ENCODE data around the gene PID1. TPM values are rescaled to one million over a fixed set of nuclear protein-coding genes. Genes with fewer than 3 reads are reported as not detected.

The PID1 gene
- total and polyA plus RNA-seq, 4 donors, result 13.3 to 52.0 (median 45.7) TPM

- WGBS, result 47% methylated on average over 1 of the region's 1 CpG
- no peak overlapping the region for H3K4me3 ChIP-seq (ENCODE audit: low read depth in 1 of 3, low read length in 3 of 3)
- no peak for DNase-seq (ENCODE audit: low spot score)
- no peak overlapping the region for H3K9ac ChIP-seq (ENCODE audit: low read depth in 1 of 2, low read length in 2 of 2)
- H3K27ac ChIP-seq (ENCODE audit: low read depth in 1 of 2, low read length in 2 of 2), result no peak overlapping the region
- H3K9me3 ChIP-seq (ENCODE audit: control insufficient read depth in 4 of 4, low read length in 3 of 4), result peaks cover 0 to 4% (median 2%) of the 10 kb centered on the region in 4 donors
- no peaks in the 10 kb centered on the region for H3K27me3 ChIP-seq (ENCODE audit: control insufficient read depth in 4 of 4, insufficient read depth in 4 of 4, low read length in 3 of 4)
- no peak for TF ChIP-seq YY1 (IDR thresholded peaks at IDR 0.05)
- TF ChIP-seq SP1 (IDR thresholded peaks at IDR 0.05), result no peak
- no peak for TF ChIP-seq HNF4A (conservative IDR thresholded peaks at IDR 0.05)
- TF ChIP-seq TAF1 (conservative IDR thresholded peaks at IDR 0.05), result no peak
- H3K4me1 ChIP-seq (ENCODE audit: control insufficient read depth in 4 of 4, insufficient read depth in 4 of 4, low read length in 3 of 4), result no peaks in the 10 kb centered on the region
- H3K36me3 ChIP-seq (ENCODE audit: control insufficient read depth in 4 of 4, insufficient read depth in 3 of 4, low read depth in 1 of 4, low read length in 3 of 4), result no peaks in the 10 kb centered on the region
These were observed 271.8 kb downstream of the PID1 start for GRCh38 chr2:228999326-228999725.

DNA sequence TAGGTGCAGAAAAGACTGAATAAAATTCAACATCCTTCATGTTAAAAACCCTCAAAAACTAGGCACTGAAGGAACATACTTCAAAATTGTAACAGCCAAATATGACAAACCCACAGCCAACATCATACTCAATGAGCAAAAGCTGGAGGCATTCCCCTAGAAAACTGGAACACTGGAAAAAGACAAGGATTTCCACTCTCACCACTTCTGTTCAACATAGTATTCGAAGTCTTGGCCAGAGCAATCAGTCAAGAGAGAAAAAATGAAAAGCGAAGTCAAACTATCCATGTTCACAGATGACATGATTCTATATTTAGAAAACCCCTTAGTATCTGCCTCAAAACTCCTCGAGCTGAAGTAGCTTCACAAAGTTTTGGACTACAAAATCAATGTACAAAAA is 282.3 kb downstream of the PID1 start:
- Histone ChIP-seq H3K27me3 (ENCODE audit: control insufficient read depth in 4 of 4, insufficient read depth in 4 of 4, low read length in 3 of 4) (no peaks in the 10 kb centered on the region), H3K9me3 (ENCODE audit: control insufficient read depth in 4 of 4, low read length in 3 of 4) (no peaks in the 10 kb centered on the region), H3K4me1 (ENCODE audit: control insufficient read depth in 4 of 4, insufficient read depth in 4 of 4, low read length in 3 of 4) (no peaks in the 10 kb centered on the region), H3K36me3 (ENCODE audit: control insufficient read depth in 4 of 4, insufficient read depth in 3 of 4, low read depth in 1 of 4, low read length in 3 of 4) (no peaks in the 10 kb centered on the region), H3K9ac (ENCODE audit: low read depth in 1 of 2, low read length in 2 of 2) (no peak overlapping the region), H3K4me3 (ENCODE audit: low read depth in 1 of 3, low read length in 3 of 3) (no peak overlapping the region), H3K27ac (ENCODE audit: low read depth in 1 of 2, low read length in 2 of 2) (no peak overlapping the region)
- WGBS, result 58% methylated on average over 3 of the region's 3 CpGs
- no peak for DNase-seq (ENCODE audit: low spot score)
- no peak for TF ChIP-seq YY1 (IDR thresholded peaks at IDR 0.05)

GRCh38 chr2:228987441-228988155 is 283.5 kb downstream of the PID1 start:
- WGBS, result 80% methylated on average over 2 of the region's 2 CpGs
- Histone ChIP-seq H3K9me3 (ENCODE audit: control insufficient read depth in 4 of 4, low read length in 3 of 4) (no peaks in the 10 kb centered on the region), H3K9ac (ENCODE audit: low read depth in 1 of 2, low read length in 2 of 2) (no peak overlapping the region), H3K27ac (ENCODE audit: low read depth in 1 of 2, low read length in 2 of 2) (no peak overlapping the region), H3K36me3 (ENCODE audit: control insufficient read depth in 4 of 4, insufficient read depth in 3 of 4, low read depth in 1 of 4, low read length in 3 of 4) (no peaks in the 10 kb centered on the region), H3K27me3 (ENCODE audit: control insufficient read depth in 4 of 4, insufficient read depth in 4 of 4, low read length in 3 of 4) (no peaks in the 10 kb centered on the region), H3K4me3 (ENCODE audit: low read depth in 1 of 3, low read length in 3 of 3) (no peak overlapping the region), H3K4me1 (ENCODE audit: control insufficient read depth in 4 of 4, insufficient read depth in 4 of 4, low read length in 3 of 4) (no peaks in the 10 kb centered on the region)
- no peak for DNase-seq (ENCODE audit: low spot score)
- TF ChIP-seq, protein P1, sequence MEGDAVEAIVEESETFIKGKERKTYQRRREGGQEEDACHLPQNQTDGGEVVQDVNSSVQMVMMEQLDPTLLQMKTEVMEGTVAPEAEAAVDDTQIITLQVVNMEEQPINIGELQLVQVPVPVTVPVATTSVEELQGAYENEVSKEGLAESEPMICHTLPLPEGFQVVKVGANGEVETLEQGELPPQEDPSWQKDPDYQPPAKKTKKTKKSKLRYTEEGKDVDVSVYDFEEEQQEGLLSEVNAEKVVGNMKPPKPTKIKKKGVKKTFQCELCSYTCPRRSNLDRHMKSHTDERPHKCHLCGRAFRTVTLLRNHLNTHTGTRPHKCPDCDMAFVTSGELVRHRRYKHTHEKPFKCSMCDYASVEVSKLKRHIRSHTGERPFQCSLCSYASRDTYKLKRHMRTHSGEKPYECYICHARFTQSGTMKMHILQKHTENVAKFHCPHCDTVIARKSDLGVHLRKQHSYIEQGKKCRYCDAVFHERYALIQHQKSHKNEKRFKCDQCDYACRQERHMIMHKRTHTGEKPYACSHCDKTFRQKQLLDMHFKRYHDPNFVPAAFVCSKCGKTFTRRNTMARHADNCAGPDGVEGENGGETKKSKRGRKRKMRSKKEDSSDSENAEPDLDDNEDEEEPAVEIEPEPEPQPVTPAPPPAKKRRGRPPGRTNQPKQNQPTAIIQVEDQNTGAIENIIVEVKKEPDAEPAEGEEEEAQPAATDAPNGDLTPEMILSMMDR (IDR thresholded peaks at IDR 0.05; ENCODE audit: low read depth, low read length, missing input control), result no peak
- TF ChIP-seq EGR1 (IDR thresholded peaks at IDR 0.05; ENCODE audit: low read depth in 2 of 2) (no peak), RXRA (IDR thresholded peaks at IDR 0.05) (no peak), YY1 (IDR thresholded peaks at IDR 0.05) (no peak), TAF1 (conservative IDR thresholded peaks at IDR 0.05) (no peak), JUND (IDR thresholded peaks at IDR 0.05) (no peak), FOXA2 (IDR thresholded peaks at IDR 0.05) (no peak), MAX (IDR thresholded peaks at IDR 0.05) (no peak)
- TF ChIP-seq, protein P2, sequence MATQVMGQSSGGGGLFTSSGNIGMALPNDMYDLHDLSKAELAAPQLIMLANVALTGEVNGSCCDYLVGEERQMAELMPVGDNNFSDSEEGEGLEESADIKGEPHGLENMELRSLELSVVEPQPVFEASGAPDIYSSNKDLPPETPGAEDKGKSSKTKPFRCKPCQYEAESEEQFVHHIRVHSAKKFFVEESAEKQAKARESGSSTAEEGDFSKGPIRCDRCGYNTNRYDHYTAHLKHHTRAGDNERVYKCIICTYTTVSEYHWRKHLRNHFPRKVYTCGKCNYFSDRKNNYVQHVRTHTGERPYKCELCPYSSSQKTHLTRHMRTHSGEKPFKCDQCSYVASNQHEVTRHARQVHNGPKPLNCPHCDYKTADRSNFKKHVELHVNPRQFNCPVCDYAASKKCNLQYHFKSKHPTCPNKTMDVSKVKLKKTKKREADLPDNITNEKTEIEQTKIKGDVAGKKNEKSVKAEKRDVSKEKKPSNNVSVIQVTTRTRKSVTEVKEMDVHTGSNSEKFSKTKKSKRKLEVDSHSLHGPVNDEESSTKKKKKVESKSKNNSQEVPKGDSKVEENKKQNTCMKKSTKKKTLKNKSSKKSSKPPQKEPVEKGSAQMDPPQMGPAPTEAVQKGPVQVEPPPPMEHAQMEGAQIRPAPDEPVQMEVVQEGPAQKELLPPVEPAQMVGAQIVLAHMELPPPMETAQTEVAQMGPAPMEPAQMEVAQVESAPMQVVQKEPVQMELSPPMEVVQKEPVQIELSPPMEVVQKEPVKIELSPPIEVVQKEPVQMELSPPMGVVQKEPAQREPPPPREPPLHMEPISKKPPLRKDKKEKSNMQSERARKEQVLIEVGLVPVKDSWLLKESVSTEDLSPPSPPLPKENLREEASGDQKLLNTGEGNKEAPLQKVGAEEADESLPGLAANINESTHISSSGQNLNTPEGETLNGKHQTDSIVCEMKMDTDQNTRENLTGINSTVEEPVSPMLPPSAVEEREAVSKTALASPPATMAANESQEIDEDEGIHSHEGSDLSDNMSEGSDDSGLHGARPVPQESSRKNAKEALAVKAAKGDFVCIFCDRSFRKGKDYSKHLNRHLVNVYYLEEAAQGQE (IDR thresholded peaks at IDR 0.05), result no peak
